GM10248 (cell line): ENCODE data around the gene ZC3HAV1.

Source experiments
- CTCF ChIA-PET: fragments of 300-600 bp; sonication (Branson Sonifier 250); formaldehyde crosslinking; extraction: SDS; loops from one replicate; lab custom pipeline; 2021; ENCODE audit warnings: antibody characterized with exemption; lab: Yijun Ruan, JAX
- POLR2A ChIA-PET: fragments of 350-650 bp; sonication (Branson Sonifier 250); formaldehyde crosslinking; extraction: SDS; loops from one replicate; lab custom pipeline; 2020; ENCODE audit warnings: antibody characterized with exemption; lab: Yijun Ruan, JAX
- DNase-seq: peaks from one replicate; pipeline ENCODE4 v3.0.0; 2012; ENCODE audit errors: extremely low spot score
- TF ChIP-seq, protein P1 (sequence below): IDR thresholded peaks from 2 replicates; pipeline ENCODE4 v1.5.1; 2012; ENCODE audit warnings: mild to moderate bottlenecking, low read depth; ENCODE audit errors: extremely low read depth, missing control alignments, control extremely low read depth

The ZC3HAV1 gene

GRCh38 chr7:139114018-139114417, 4.5 kb upstream of the ZC3HAV1 start:
- ChIA-PET POLR2A (interaction anchor here (0.6 kb wide), 1 partner anchor 9 kb away, joined by 5 read pairs; no protein-coding TSS in a partner anchor), CTCF (interaction anchor here (0.8 to 2.2 kb wide), 4 partner anchors 12 to 39 kb away, joined by 4 to 8 read pairs (median 4); no protein-coding TSS in a partner anchor)
- TF ChIP-seq, protein P1, sequence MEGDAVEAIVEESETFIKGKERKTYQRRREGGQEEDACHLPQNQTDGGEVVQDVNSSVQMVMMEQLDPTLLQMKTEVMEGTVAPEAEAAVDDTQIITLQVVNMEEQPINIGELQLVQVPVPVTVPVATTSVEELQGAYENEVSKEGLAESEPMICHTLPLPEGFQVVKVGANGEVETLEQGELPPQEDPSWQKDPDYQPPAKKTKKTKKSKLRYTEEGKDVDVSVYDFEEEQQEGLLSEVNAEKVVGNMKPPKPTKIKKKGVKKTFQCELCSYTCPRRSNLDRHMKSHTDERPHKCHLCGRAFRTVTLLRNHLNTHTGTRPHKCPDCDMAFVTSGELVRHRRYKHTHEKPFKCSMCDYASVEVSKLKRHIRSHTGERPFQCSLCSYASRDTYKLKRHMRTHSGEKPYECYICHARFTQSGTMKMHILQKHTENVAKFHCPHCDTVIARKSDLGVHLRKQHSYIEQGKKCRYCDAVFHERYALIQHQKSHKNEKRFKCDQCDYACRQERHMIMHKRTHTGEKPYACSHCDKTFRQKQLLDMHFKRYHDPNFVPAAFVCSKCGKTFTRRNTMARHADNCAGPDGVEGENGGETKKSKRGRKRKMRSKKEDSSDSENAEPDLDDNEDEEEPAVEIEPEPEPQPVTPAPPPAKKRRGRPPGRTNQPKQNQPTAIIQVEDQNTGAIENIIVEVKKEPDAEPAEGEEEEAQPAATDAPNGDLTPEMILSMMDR = no peak

DNA sequence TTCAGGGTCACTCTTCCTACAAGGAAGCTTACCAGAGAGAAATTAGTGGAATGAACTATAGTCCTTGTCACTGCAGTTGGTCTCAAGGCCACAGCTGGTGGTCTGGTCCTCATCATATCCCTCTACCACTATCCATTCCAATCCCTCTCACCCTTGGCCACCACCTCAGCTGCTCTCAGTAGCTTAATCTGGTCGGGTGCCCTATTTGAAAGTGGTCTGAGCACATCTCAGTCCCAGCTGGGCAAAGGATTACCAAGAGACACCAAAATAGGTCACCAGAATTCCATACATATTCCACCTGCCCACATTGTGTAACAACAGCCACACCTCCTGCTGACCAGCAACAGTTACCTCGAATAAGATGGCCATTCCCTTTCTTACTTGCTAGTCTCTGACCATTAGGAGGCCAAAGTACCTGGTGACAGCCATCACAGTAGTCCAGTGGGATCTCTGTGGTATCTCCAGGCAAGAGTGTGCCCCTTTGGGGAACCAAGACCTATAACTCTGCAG, 3.3 kb upstream of the ZC3HAV1 start:
- CTCF ChIA-PET = interaction anchor here (0.9 to 1.1 kb wide), 4 partner anchors 10 to 17 kb away, joined by 3 read pairs; no protein-coding TSS in a partner anchor

More at GRCh38 chr7:139114018-139114417, 4.5 kb upstream of the ZC3HAV1 start:
- no peak for DNase-seq

DNA sequence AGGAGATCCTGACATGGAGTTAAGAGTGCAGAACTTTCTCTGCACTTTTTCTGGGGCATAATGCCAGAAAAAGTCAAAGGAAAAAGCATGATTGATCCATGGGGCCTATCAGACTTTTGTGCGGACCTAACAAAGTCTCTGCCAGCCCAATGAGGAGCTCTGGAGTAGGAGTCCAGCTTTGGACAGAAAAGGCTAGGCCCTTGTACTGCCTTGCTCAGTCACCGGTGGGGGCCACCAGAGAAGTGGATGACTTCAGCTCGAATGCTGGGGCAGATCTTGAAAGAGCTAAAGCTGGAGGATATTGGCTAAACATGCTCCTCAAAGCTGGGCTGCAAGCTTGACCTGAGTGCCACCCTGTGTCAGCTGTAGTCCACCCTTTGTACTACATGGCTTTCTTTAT, 2.8 kb upstream of the ZC3HAV1 start:
- CTCF ChIA-PET = interaction anchor here (0.9 to 1.1 kb wide), 4 partner anchors 9 to 17 kb away, joined by 3 read pairs; no protein-coding TSS in a partner anchor
- TF ChIP-seq, protein P1 = no peak
- POLR2A ChIA-PET = no interaction called here
- no peak for DNase-seq

More for the DNA sequence above, 3.3 kb upstream of the ZC3HAV1 start:
- TF ChIP-seq, protein P1 = no peak
- DNase-seq = no peak
- POLR2A ChIA-PET = no interaction called here

DNA sequence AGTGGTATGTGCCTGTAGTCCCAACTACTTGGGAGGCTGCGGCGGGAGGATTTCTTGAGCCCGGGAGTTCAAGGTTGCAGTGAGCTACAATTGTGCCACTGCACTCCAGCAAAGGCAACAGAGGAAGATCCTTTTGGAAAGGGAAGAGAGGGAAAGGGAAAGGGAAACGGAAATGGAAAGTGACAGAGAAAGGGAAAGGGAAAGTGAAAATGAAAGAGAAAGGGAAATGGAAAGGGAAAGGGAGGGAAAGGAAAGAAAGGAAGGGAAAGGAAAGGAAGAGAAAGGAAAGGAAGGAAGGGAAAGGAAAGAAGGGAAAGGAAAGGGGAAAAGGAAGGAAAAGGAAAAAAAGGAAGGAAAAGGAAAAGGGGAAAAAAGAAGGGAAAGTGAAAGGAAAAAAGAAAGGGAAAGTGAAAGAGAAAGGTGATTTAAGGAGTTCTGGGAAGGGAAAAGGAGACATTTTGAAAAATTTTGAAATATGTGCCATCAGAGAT, 2.3 kb upstream of the ZC3HAV1 start:
- ChIA-PET POLR2A (no interaction called here), CTCF (interaction anchor here (0.9 to 1.1 kb wide), 2 partner anchors 9 to 16 kb away, joined by 3 read pairs; no protein-coding TSS in a partner anchor)
- DNase-seq = no peak
- TF ChIP-seq, protein P1 = no peak

DNA sequence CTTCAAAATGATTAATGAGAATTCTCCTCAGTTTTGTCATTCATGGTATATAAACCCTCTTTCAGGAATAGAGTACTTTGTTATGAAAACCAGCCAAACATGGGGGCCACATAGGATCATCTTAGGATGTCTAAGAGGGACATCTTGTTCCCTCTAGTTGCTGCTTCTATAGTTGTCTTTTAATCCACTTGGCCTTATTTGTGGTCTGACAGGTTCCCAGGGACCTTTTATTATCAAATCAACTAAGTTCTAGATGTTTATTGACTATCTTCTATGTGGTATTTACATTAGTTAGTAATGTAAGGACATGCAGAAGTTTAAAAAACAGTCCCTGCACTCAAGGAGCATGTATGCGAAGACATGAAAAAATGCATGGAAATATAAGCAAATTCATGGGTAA, 1.6 kb upstream of the ZC3HAV1 start:
- POLR2A ChIA-PET = no interaction called here

GRCh38 chr7:139109983-139110411, 477 bp upstream of the ZC3HAV1 start:
- ChIA-PET POLR2A (no interaction called here), CTCF (interaction anchor here (0.9 to 1.2 kb wide), 3 partner anchors 9 to 22 kb away, joined by 3 read pairs; no protein-coding TSS in a partner anchor)
- no peak for DNase-seq
- TF ChIP-seq, protein P1 = no peak

More for the DNA sequence above, 1.6 kb upstream of the ZC3HAV1 start:
- DNase-seq = no peak
- TF ChIP-seq, protein P1 = no peak
- CTCF ChIA-PET = interaction anchor here (1.0 kb wide), 1 partner anchor 24 kb away, joined by 3 read pairs; no protein-coding TSS in a partner anchor
